NCI-H524 treated with DMSO at 0.1 percent for 48 hours (cell line): ENCODE measurements around the gene KLK8.

Source experiments
- DNase-seq: peaks from one replicate; lab custom pipeline; 2025; lab: John Stamatoyannopoulos, UW

The KLK8 gene

GRCh38 chr19:51001515-51001914 lies at the start of gene KLK8:
Gene KLK8 (minus strand): TSS chr19:51001604. CDS start chr19:51001167, 437 bp downstream.
- DNase-seq: no peak

- DNase-seq: no peak
Observed at GRCh38 chr19:51047031-51047335, 45.6 kb upstream of the KLK8 start.

- DNase-seq: no peak
Observed at GRCh38 chr19:51044327-51044726, 42.9 kb upstream of the KLK8 start.

- DNase-seq: no peak
Observed at GRCh38 chr19:51043497-51043896, 42.1 kb upstream of the KLK8 start.

- DNase-seq: no peak
Observed at GRCh38 chr19:51040151-51040550, 38.7 kb upstream of the KLK8 start.

- no peak for DNase-seq
Observed at GRCh38 chr19:51036519-51036918, 35.1 kb upstream of the KLK8 start.

GRCh38 chr19:51034704-51035103 lies 33.3 kb upstream of the KLK8 start, which contains the start of gene KLK12:
Gene KLK12 (minus strand): TSS chr19:51035002. CDS start chr19:51034621, 381 bp downstream.
- DNase-seq: no peak

GRCh38 chr19:51031880-51032225 lies 30.4 kb upstream of the KLK8 start:
- DNase-seq: no peak

- no peak for DNase-seq
Observed at GRCh38 chr19:51031220-51031879, 29.9 kb upstream of the KLK8 start.

- DNase-seq: no peak
Observed at GRCh38 chr19:51030631-51031030, 29.2 kb upstream of the KLK8 start.

GRCh38 chr19:51029718-51030117 lies 28.3 kb upstream of the KLK8 start:
- DNase-seq: no peak

- no peak for DNase-seq
Observed at GRCh38 chr19:51027873-51028272, 26.5 kb upstream of the KLK8 start.

GRCh38 chr19:51027126-51027806 lies 25.9 kb upstream of the KLK8 start:
- no peak for DNase-seq

- no peak for DNase-seq
Observed at GRCh38 chr19:51026554-51026831, 25.1 kb upstream of the KLK8 start, which contains the start of gene KLK11. Gene KLK11 (minus strand): TSS chr19:51026616. CDS start chr19:51025631, 985 bp downstream.

GRCh38 chr19:51025809-51026553 lies 24.6 kb upstream of the KLK8 start:
- DNase-seq: no peak

- no peak for DNase-seq
Observed at GRCh38 chr19:51025401-51025800, 24.0 kb upstream of the KLK8 start.

GRCh38 chr19:51024924-51025323 lies 23.5 kb upstream of the KLK8 start:
- DNase-seq: no peak

GRCh38 chr19:51023946-51024345 lies 22.5 kb upstream of the KLK8 start:
- DNase-seq: no peak

GRCh38 chr19:51022526-51022925 lies 21.1 kb upstream of the KLK8 start:
- DNase-seq: no peak

GRCh38 chr19:51020988-51021651 lies 19.7 kb upstream of the KLK8 start:
- no peak for DNase-seq

- DNase-seq: no peak
Observed at GRCh38 chr19:51019544-51019925, 18.1 kb upstream of the KLK8 start, which contains the start of gene KLK10. Gene KLK10 (minus strand): TSS chr19:51019709. CDS start chr19:51019130, 579 bp downstream.

- DNase-seq: no peak
Observed at GRCh38 chr19:51018745-51019543, 17.5 kb upstream of the KLK8 start.
